ENCODE measurements around the gene VIPR2. TPM values are rescaled to one million over a fixed set of nuclear protein-coding genes. Genes with fewer than 3 reads are reported as not detected.

Gene VIPR2
- total and polyA plus RNA-seq, 2 of the 13 experiments (the other 11 are each of a cell fraction or from before 2014, with no cell fraction given) = not detected

DNA sequence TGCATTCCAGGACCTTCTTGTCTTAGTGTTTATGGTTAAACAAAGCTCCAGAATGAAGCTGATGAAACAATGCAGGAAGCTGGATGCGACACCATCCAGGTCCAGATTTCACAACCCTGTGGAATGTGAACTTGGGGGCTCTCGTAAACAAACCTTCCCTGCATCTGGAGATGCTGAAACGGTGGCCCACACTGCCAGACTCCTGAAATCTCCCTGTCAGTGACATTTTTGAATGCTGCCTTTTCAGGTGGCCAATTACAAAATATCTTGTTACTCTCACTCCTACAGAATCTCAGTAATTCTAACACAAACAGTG lies 18.8 kb downstream of the VIPR2 start (continued):
- peak; percentile 50; the same call in 1 of the 2 replicates for TF ChIP-seq ARID5B (CRISPR knock-in tag; IDR thresholded peaks at IDR 0.05)
- no peak for TF ChIP-seq CSRNP1 (CRISPR knock-in tag; IDR thresholded peaks at IDR 0.05)
- peak; percentile 67 for TF ChIP-seq ZBTB26 (CRISPR knock-in tag; IDR thresholded peaks at IDR 0.05; ENCODE audit: borderline replicate concordance)
- no peak for TF ChIP-seq NR2F6 (IDR thresholded peaks at IDR 0.05)
- TF ChIP-seq NR2F6 (CRISPR knock-in tag; IDR thresholded peaks at IDR 0.05) = no peak; the same call in 1 of the 2 replicates
- no peak for TF ChIP-seq REL (CRISPR knock-in tag; conservative IDR thresholded peaks at IDR 0.05)
- TF ChIP-seq HNF4A (CRISPR knock-in tag; IDR thresholded peaks at IDR 0.05) = peak; percentile 43
- no peak for TF ChIP-seq ZBTB44 (CRISPR knock-in tag; IDR thresholded peaks at IDR 0.05)
- no peak for TF ChIP-seq RBAK (CRISPR knock-in tag; IDR thresholded peaks at IDR 0.05)
- TF ChIP-seq PHF5A (CRISPR knock-in tag; IDR thresholded peaks at IDR 0.05; ENCODE audit: low read depth, unreplicated experiment) = no peak
- no peak for TF ChIP-seq ZNF138 (CRISPR knock-in tag; IDR thresholded peaks at IDR 0.05; ENCODE audit: low read depth)
- TF ChIP-seq TFDP2 (CRISPR knock-in tag; IDR thresholded peaks at IDR 0.05) = no peak
- 0 out of 2 replicates have a peak, but pooled peaks have one; percentile 23 for TF ChIP-seq HDAC1 (CRISPR knock-in tag; IDR thresholded peaks at IDR 0.05)
- TF ChIP-seq KAT7 (CRISPR knock-in tag; IDR thresholded peaks at IDR 0.05; ENCODE audit: borderline replicate concordance) = no peak
- TF ChIP-seq FOXO1 (CRISPR knock-in tag; IDR thresholded peaks at IDR 0.05) = peak; percentile 66; the same call in 1 of the 2 replicates
- no peak for TF ChIP-seq SRSF1 (optimal IDR thresholded peaks at IDR 0.05; ENCODE audit: low read depth, low read length)
- TF ChIP-seq ZFAT (CRISPR knock-in tag; conservative IDR thresholded peaks at IDR 0.05) = no peak
- TF ChIP-seq FOXP1 (IDR thresholded peaks at IDR 0.05) = no peak
- peak; percentile 57 for TF ChIP-seq FOXP1 (CRISPR knock-in tag; IDR thresholded peaks at IDR 0.05)
- peak; percentile 72 for TF ChIP-seq FOXP4 (CRISPR knock-in tag; IDR thresholded peaks at IDR 0.05)
- no peak for TF ChIP-seq CBFB (CRISPR knock-in tag; IDR thresholded peaks at IDR 0.05)
